ENCODE data around the gene R3HDML. TPM values are rescaled to one million over a fixed set of nuclear protein-coding genes. Genes with fewer than 3 reads are reported as not detected.

Gene R3HDML
- total and polyA plus RNA-seq, 2 of the 13 experiments (the other 11 are each of a cell fraction or from before 2014, with no cell fraction given), result not detected

DNA sequence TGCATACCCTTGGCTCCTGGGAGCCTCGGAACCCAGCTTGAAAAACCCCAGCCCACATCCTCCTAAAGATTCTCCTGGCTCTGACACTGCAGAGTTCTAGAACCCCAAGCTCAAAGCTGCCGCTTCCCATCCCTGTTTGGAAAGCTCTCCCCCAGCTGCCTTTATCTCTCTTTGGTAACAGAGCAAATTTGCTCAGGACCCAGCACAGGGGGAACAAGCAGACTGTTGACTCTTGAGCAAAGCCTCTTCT lies 57.5 kb downstream of the R3HDML start (continued):
- TF ChIP-seq ZMAT3 (CRISPR knock-in tag; conservative IDR thresholded peaks at IDR 0.05) (no peak), HCFC1 (IDR thresholded peaks at IDR 0.05; ENCODE audit: low read depth, low read length) (no peak), ZBTB46 (CRISPR knock-in tag; IDR thresholded peaks at IDR 0.05; ENCODE audit: borderline replicate concordance) (peak; percentile 100), ZBTB21 (CRISPR knock-in tag; IDR thresholded peaks at IDR 0.05) (peak; percentile 75), ZNF34 (CRISPR knock-in tag; IDR thresholded peaks at IDR 0.05; ENCODE audit: borderline replicate concordance) (no peak), NONO (IDR thresholded peaks at IDR 0.05) (no peak), NONO (CRISPR knock-in tag; conservative IDR thresholded peaks at IDR 0.05) (no peak; the same call in 1 of the 2 replicates), XBP1 (CRISPR knock-in tag; IDR thresholded peaks at IDR 0.05) (no peak; the same call in 1 of the 2 replicates), ZNF503 (CRISPR knock-in tag; IDR thresholded peaks at IDR 0.05) (peak; percentile 100), ZZZ3 (CRISPR knock-in tag; IDR thresholded peaks at IDR 0.05; ENCODE audit: borderline replicate concordance) (no peak), HNRNPLL (IDR thresholded peaks at IDR 0.05; ENCODE audit: low read depth, low read length, poor library complexity, severe bottlenecking) (no peak), ZNF3 (CRISPR knock-in tag; IDR thresholded peaks at IDR 0.05) (peak; percentile 71; the same call in 1 of the 2 replicates), NFKBIZ (CRISPR knock-in tag; IDR thresholded peaks at IDR 0.05) (peak; percentile 99; the same call in 1 of the 2 replicates), MTA3 (CRISPR knock-in tag; IDR thresholded peaks at IDR 0.05) (no peak), ELK4 (CRISPR knock-in tag; IDR thresholded peaks at IDR 0.05; ENCODE audit: borderline replicate concordance) (no peak), ZNF24 (IDR thresholded peaks at IDR 0.05) (no peak; the same call in 1 of the 2 replicates), CSRNP1 (CRISPR knock-in tag; IDR thresholded peaks at IDR 0.05) (no peak), KLF9 (CRISPR knock-in tag; IDR thresholded peaks at IDR 0.05; ENCODE audit: low read depth) (peak; percentile 91; the same call in 1 of the 2 replicates), ZNF180 (CRISPR knock-in tag; IDR thresholded peaks at IDR 0.05; ENCODE audit: borderline replicate concordance, low read depth) (no peak), BHLHE40 (IDR thresholded peaks at IDR 0.05; ENCODE audit: low read length) (peak; percentile 70), PCBP2 (optimal IDR thresholded peaks at IDR 0.05; ENCODE audit: low read depth, low read length, poor library complexity, severe bottlenecking) (peak; percentile 55), ZNF10 (CRISPR knock-in tag; IDR thresholded peaks at IDR 0.05; ENCODE audit: borderline replicate concordance, low read depth) (no peak), ZNF7 (CRISPR knock-in tag; IDR thresholded peaks at IDR 0.05) (0 out of 2 replicates have a peak, but pooled peaks have one; percentile 24), ZNF768 (CRISPR knock-in tag; IDR thresholded peaks at IDR 0.05) (0 out of 2 replicates have a peak, but pooled peaks have one; percentile 62), CHD2 (IDR thresholded peaks at IDR 0.05; ENCODE audit: low read depth, low read length) (no peak)
- TF ChIP-seq, protein P1, sequence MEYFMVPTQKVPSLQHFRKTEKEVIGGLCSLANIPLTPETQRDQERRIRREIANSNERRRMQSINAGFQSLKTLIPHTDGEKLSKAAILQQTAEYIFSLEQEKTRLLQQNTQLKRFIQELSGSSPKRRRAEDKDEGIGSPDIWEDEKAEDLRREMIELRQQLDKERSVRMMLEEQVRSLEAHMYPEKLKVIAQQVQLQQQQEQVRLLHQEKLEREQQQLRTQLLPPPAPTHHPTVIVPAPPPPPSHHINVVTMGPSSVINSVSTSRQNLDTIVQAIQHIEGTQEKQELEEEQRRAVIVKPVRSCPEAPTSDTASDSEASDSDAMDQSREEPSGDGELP (IDR thresholded peaks at IDR 0.05; ENCODE audit: borderline replicate concordance, low read depth), result no peak

Data from HepG2 (cell line).